ENCODE data around the gene TFG. TPM values are rescaled to one million over a fixed set of nuclear protein-coding genes. Genes with fewer than 3 reads are reported as not detected.
A peak's percentile ranks its signal among the peaks of the same experiment; 100 is the strongest.
"Not testable (repeated sequence)": the region's sequence is repeated elsewhere in the genome, so short reads cannot be mapped to it uniquely, and the experiment has no call there.

TFG gene
- total RNA-seq, 5 donors from 2014 or later (not counting 1 experiment from before 2014, with no cell fraction given) = 37.8 to 49.4 (median 44.1) TPM

GRCh38 chr3:100670995-100671394 is 38.3 kb upstream of the TFG start:
- ATAC-seq (replicated peaks in 1 of 4); H3K27ac ChIP-seq (ENCODE audit: low read length); H3K4me1 Mint-ChIP-seq; CTCF ChIA-PET; H3K4me1 ChIP-seq (ENCODE audit: control insufficient read depth in 1 of 2, extremely low read depth in 1 of 2, insufficient read depth in 2 of 2, low read length in 2 of 2); H3K4me3 Mint-ChIP-seq; H3K36me3 ChIP-seq (ENCODE audit: control insufficient read depth in 2 of 2, extremely low read depth in 1 of 2, insufficient read depth in 1 of 2, low read length in 1 of 2); H3K27ac Mint-ChIP-seq; H3K36me3 Mint-ChIP-seq; H3K4me3 ChIP-seq (ENCODE audit: control insufficient read depth in 1 of 2, extremely low read depth in 1 of 2, low read length in 1 of 2); DNase-seq; H3K9me3 ChIP-seq; H3K27me3 ChIP-seq (replicated peaks in 1 of 2; ENCODE audit: control insufficient read depth in 2 of 2, extremely low read depth in 1 of 2, insufficient read depth in 2 of 2, low read length in 1 of 2); H3K27me3 Mint-ChIP-seq; POLR2A ChIA-PET: not testable (repeated sequence)
- no CpG with 5 or more reads among the region's 2 CpGs for WGBS (ENCODE audit: insufficient coverage)
- peaks cover 3 to 17% (median 10%) of the 10 kb centered on the region in 3 donors for H3K9me3 Mint-ChIP-seq

- no CpG with 5 or more reads among the region's 1 CpG for WGBS (ENCODE audit: insufficient coverage)
- Histone ChIP-seq H3K4me3 (ENCODE audit: control insufficient read depth in 1 of 2, extremely low read depth in 1 of 2, low read length in 1 of 2) (no peak overlapping the region), H3K27me3 (replicated peaks in 1 of 2; ENCODE audit: control insufficient read depth in 2 of 2, extremely low read depth in 1 of 2, insufficient read depth in 2 of 2, low read length in 1 of 2) (peaks cover 0 to 6% of the 10 kb centered on the region in 2 experiments), H3K4me1 (ENCODE audit: control insufficient read depth in 1 of 2, extremely low read depth in 1 of 2, insufficient read depth in 2 of 2, low read length in 2 of 2) (no peaks in the 10 kb centered on the region), H3K9me3 (no peaks in the 10 kb centered on the region), H3K36me3 (ENCODE audit: control insufficient read depth in 2 of 2, extremely low read depth in 1 of 2, insufficient read depth in 1 of 2, low read length in 1 of 2) (no peaks in the 10 kb centered on the region), H3K27ac (ENCODE audit: low read length) (no peak overlapping the region)
- no peaks in the 10 kb centered on the region for H3K9me3 Mint-ChIP-seq
- ChIA-PET POLR2A (no interaction called here), CTCF (interaction anchor here in 1 of 2 donors (0.6 kb wide), 1 partner anchor 38 kb away, joined by 3 read pairs; no protein-coding TSS in a partner anchor)
- DNase-seq (no peak), ATAC-seq (replicated peaks in 1 of 4) (no peak)
- no peaks in the 10 kb centered on the region for H3K36me3 Mint-ChIP-seq
- H3K4me3 Mint-ChIP-seq = no peak overlapping the region
- no peak overlapping the region for H3K27ac Mint-ChIP-seq
- peaks cover 0 to 4% of the 10 kb centered on the region in 2 donors for H3K27me3 Mint-ChIP-seq
- no peaks in the 10 kb centered on the region for H3K4me1 Mint-ChIP-seq
These were observed 27.8 kb upstream of the TFG start for GRCh38 chr3:100681496-100681895.

- Mint-ChIP-seq H3K4me1 (no peaks in the 10 kb centered on the region), H3K9me3 (no peaks in the 10 kb centered on the region), H3K27me3 (peaks cover 0 to 4% of the 10 kb centered on the region in 2 donors), H3K4me3 (no peak overlapping the region), H3K27ac (no peak overlapping the region), H3K36me3 (no peaks in the 10 kb centered on the region)
- ChIA-PET CTCF (interaction anchor here in 1 of 2 donors (0.6 kb wide), 2 partner anchors 10 to 14 kb away, joined by 3 read pairs; no protein-coding TSS in a partner anchor), POLR2A (no interaction called here)
- Histone ChIP-seq H3K4me1 (ENCODE audit: control insufficient read depth in 1 of 2, extremely low read depth in 1 of 2, insufficient read depth in 2 of 2, low read length in 2 of 2) (no peaks in the 10 kb centered on the region), H3K27me3 (replicated peaks in 1 of 2; ENCODE audit: control insufficient read depth in 2 of 2, extremely low read depth in 1 of 2, insufficient read depth in 2 of 2, low read length in 1 of 2) (peaks cover 0 to 6% of the 10 kb centered on the region in 2 experiments), H3K9me3 (no peaks in the 10 kb centered on the region), H3K27ac (ENCODE audit: low read length) (no peak overlapping the region), H3K36me3 (ENCODE audit: control insufficient read depth in 2 of 2, extremely low read depth in 1 of 2, insufficient read depth in 1 of 2, low read length in 1 of 2) (no peaks in the 10 kb centered on the region), H3K4me3 (ENCODE audit: control insufficient read depth in 1 of 2, extremely low read depth in 1 of 2, low read length in 1 of 2) (no peak overlapping the region)
- ATAC-seq (replicated peaks in 1 of 4) = peak in 1 of 4 experiments; percentile 23
- 81% methylated on average over 33 of the region's 41 CpGs for WGBS (ENCODE audit: insufficient coverage)
- no peak for DNase-seq
These were observed 27.0 kb upstream of the TFG start for GRCh38 chr3:100682056-100682853.

- no peaks in the 10 kb centered on the region for H3K4me1 ChIP-seq (ENCODE audit: control insufficient read depth in 1 of 2, extremely low read depth in 1 of 2, insufficient read depth in 2 of 2, low read length in 2 of 2)
- 87% methylated on average over 11 of the region's 18 CpGs for WGBS (ENCODE audit: insufficient coverage)
- no peaks in the 10 kb centered on the region for H3K9me3 ChIP-seq
- H3K36me3 Mint-ChIP-seq = no peaks in the 10 kb centered on the region
- no peaks in the 10 kb centered on the region for H3K9me3 Mint-ChIP-seq
- DNase-seq = no peak
- H3K4me3 Mint-ChIP-seq = no peak overlapping the region
- no peak overlapping the region for H3K27ac Mint-ChIP-seq
- ChIA-PET POLR2A (interaction anchor here in 1 of 2 donors (0.9 kb wide), 1 partner anchor 18 kb away, joined by 4 read pairs; no protein-coding TSS in a partner anchor), CTCF (interaction anchor here in 1 of 2 donors (0.6 kb wide), 2 partner anchors 10 to 13 kb away, joined by 3 read pairs; no protein-coding TSS in a partner anchor)
- no peaks in the 10 kb centered on the region for H3K4me1 Mint-ChIP-seq
- no peak overlapping the region for H3K4me3 ChIP-seq (ENCODE audit: control insufficient read depth in 1 of 2, extremely low read depth in 1 of 2, low read length in 1 of 2)
- peaks cover 0 to 4% of the 10 kb centered on the region in 2 donors for H3K27me3 Mint-ChIP-seq
- H3K36me3 ChIP-seq (ENCODE audit: control insufficient read depth in 2 of 2, extremely low read depth in 1 of 2, insufficient read depth in 1 of 2, low read length in 1 of 2) = no peaks in the 10 kb centered on the region
- no peak overlapping the region for H3K27ac ChIP-seq (ENCODE audit: low read length)
- no peak for ATAC-seq (replicated peaks in 1 of 4)
- H3K27me3 ChIP-seq (replicated peaks in 1 of 2; ENCODE audit: control insufficient read depth in 2 of 2, extremely low read depth in 1 of 2, insufficient read depth in 2 of 2, low read length in 1 of 2) = peaks cover 0 to 6% of the 10 kb centered on the region in 2 experiments
These were observed 26.2 kb upstream of the TFG start for GRCh38 chr3:100682854-100683760.

- Mint-ChIP-seq H3K27me3 (peaks cover 51 to 64% of the 10 kb centered on the region in 2 donors), H3K9me3 (no peaks in the 10 kb centered on the region), H3K36me3 (peaks cover 2% of the 10 kb centered on the region), H3K4me3 (no peak overlapping the region), H3K27ac (no peak overlapping the region), H3K4me1 (no peaks in the 10 kb centered on the region)
- ATAC-seq (replicated peaks in 1 of 4) (no peak), DNase-seq (no peak)
- POLR2A ChIA-PET = interaction anchor here in 1 of 2 donors (0.6 kb wide), 1 partner anchor 25 kb away, joined by 3 read pairs; no protein-coding TSS in a partner anchor
- Histone ChIP-seq H3K9me3 (no peaks in the 10 kb centered on the region), H3K36me3 (ENCODE audit: control insufficient read depth in 2 of 2, extremely low read depth in 1 of 2, insufficient read depth in 1 of 2, low read length in 1 of 2) (no peaks in the 10 kb centered on the region), H3K27me3 (replicated peaks in 1 of 2; ENCODE audit: control insufficient read depth in 2 of 2, extremely low read depth in 1 of 2, insufficient read depth in 2 of 2, low read length in 1 of 2) (peaks cover 0 to 16% of the 10 kb centered on the region in 2 experiments), H3K4me1 (ENCODE audit: control insufficient read depth in 1 of 2, extremely low read depth in 1 of 2, insufficient read depth in 2 of 2, low read length in 2 of 2) (no peaks in the 10 kb centered on the region), H3K4me3 (ENCODE audit: control insufficient read depth in 1 of 2, extremely low read depth in 1 of 2, low read length in 1 of 2) (no peak overlapping the region), H3K27ac (ENCODE audit: low read length) (no peak overlapping the region)
- CTCF ChIA-PET = interaction anchor here (0.6 to 0.8 kb wide), 2 partner anchors 386 to 433 kb away, joined by 3 read pairs; no protein-coding TSS in a partner anchor
These were observed 16.1 kb upstream of the TFG start for GRCh38 chr3:100693225-100693624.

GRCh38 chr3:100695696-100696095 is 13.6 kb upstream of the TFG start:
- H3K27me3 Mint-ChIP-seq = peaks cover 53 to 66% of the 10 kb centered on the region in 2 donors

More at GRCh38 chr3:100695696-100696095, 13.6 kb upstream of the TFG start:
- H3K4me1 Mint-ChIP-seq = no peaks in the 10 kb centered on the region
- Histone ChIP-seq H3K27ac (ENCODE audit: low read length) (no peak overlapping the region), H3K27me3 (replicated peaks in 1 of 2; ENCODE audit: control insufficient read depth in 2 of 2, extremely low read depth in 1 of 2, insufficient read depth in 2 of 2, low read length in 1 of 2) (peaks cover 0 to 16% of the 10 kb centered on the region in 2 experiments), H3K36me3 (ENCODE audit: control insufficient read depth in 2 of 2, extremely low read depth in 1 of 2, insufficient read depth in 1 of 2, low read length in 1 of 2) (no peaks in the 10 kb centered on the region), H3K4me1 (ENCODE audit: control insufficient read depth in 1 of 2, extremely low read depth in 1 of 2, insufficient read depth in 2 of 2, low read length in 2 of 2) (no peaks in the 10 kb centered on the region), H3K4me3 (ENCODE audit: control insufficient read depth in 1 of 2, extremely low read depth in 1 of 2, low read length in 1 of 2) (no peak overlapping the region), H3K9me3 (no peaks in the 10 kb centered on the region)
- ChIA-PET CTCF (interaction anchor here in 1 of 2 donors (0.6 to 0.7 kb wide), 2 partner anchors 13 to 46 kb away, joined by 3 read pairs; no protein-coding TSS in a partner anchor), POLR2A (no interaction called here)
- no peak overlapping the region for H3K4me3 Mint-ChIP-seq
- peaks cover 2% of the 10 kb centered on the region for H3K36me3 Mint-ChIP-seq
- peak overlapping the region in 1 of 2 donors; percentile 38 for H3K27ac Mint-ChIP-seq
- no peaks in the 10 kb centered on the region for H3K9me3 Mint-ChIP-seq
- 100% methylated on average over 2 of the region's 2 CpGs for WGBS (ENCODE audit: insufficient coverage)
- no peak for DNase-seq
- no peak for ATAC-seq (replicated peaks in 1 of 4)
